ENCODE results near the gene PDE2A.

Gene PDE2A

DNA sequence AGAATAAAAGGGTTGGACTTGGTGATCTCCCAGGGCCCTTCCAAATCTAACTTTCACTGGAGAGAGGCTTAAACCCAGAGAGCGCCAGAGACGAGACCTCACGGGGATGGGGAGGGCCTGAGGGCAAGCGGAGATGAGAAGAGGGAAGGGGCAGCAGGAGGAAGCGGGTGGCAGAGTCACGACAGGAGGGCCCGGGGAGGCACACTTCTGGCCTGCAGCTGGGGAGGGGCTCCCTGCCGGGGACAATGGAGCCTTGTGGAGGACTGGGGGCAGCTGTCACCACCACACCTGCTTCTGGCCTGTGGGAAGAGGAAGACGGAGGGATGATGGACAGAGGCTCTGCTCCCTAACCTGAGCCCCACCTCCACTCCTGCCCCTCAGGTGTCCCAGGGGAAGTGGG is 40.2 kb downstream of the PDE2A start:
- DNase-seq: no peak

DNA sequence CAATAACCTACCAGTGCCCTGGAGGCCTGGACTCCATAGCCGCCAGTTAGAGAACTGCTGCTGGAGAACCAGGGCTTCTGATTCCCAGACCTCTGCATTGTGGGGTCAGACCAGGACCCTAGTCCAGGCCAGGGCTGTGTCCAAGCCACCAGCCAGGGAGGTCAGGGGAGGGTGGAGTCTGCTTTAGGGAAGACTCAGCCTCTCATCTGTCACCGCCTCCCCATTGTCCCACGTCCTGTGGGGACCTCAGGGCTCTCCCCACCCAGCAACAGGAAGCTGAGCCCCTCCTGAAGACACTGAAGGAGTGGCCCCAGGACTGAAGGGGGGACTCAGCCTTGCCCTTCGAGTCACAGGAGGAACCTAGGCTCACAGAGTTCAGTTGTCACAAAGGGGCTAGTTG is 41.2 kb downstream of the PDE2A start:
- DNase-seq: no peak

DNA sequence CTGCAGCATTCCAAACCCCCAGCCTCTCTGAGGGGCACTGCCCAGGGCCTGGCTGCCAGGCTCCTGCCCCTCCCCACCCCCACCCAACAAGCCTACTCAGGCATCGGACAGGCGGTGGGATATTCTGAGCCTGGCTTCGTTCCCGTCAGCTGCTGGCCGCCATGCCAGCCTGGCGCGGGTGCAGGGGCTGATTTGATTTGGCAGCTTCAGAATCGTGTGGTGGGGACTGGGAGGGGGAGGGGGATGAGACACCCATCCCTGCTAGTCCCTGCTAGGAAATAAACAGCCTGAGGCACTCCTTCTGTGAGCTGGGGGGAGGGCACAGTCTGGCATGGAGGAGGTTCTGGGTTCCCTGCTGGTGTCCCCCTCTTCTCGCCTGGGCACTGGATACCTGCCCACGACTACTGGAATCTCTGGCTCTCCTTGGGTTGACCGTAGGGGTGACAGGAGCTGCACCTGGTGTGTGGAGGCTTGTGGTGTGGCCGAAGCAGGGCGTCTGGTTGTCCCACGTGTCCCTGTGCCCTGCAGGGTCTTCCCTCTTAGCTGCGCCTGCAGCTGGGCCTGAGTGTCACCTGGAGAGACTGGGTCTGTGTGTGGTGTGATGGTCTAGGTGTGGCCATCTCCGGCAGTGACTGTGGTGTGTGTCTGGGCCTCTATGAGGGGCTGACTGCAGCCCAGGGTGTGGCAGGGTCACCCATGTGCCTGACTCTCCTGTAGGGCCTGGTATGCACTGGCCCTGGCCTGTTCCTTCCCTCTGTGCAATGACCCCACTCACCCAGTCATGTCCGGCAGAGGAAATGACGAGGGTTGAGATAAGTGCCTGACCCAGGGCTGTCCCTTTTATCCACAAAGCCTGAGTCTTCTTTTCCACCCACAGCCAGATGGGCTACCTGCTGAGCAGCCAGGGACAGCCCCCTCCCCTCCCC is 42.2 kb downstream of the PDE2A start:
- DNase-seq: no peak

DNA sequence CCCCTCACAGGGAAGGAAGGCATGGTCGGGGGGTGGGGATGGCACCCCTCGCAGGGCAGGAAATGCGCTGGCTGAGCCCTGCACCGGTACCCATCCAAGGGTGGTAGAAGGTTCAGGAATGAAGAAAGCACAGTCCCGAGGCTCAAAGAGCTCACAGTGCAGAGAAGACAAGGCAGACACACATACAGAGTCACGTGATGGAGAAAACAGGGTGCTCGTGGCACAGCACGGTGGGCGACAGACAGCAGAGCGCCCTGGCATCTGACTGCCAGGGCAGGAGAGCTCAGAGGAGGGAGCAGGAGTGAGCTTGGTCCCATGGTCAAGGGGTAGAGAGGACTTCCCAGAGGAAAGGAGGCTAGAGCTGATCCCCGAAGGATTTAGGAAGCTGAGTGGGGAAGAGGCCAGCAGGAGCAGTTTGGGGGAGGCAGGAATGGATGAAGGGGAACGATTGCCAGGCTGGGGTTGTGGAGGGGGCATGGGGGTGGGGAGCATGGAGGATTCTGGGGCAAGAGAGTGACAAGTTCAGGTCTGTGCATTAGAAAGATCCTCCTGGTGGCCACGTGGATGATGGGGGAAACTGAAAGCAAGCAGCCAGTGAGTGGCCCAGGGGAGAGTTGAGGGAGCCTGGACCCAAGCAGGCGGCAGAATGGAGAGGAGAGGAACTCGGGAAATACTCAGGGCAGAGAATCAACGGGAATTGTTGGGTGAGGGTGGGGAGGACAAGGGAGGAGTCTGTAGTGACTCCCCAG is 43.9 kb downstream of the PDE2A start:
- DNase-seq: no peak

DNA sequence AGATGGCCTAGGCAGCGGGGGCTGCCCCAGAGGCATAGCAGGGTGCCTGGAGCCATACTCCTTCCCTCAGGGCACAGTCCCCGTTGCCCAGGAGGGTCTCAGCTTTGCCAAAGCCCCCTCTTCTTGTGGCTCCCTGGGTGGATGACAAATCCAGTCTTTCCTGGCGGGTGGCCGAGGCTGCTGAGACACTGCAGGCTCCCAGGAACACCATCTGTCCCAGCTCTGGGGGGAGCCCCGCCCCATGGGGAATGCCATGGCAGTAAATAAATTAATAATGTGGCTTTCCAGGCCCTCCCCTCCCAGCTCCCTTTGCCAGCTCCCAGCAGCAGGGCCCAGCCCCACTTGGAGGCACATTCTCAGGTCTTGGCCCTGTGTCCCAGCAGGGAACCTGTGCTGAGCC is 45.0 kb downstream of the PDE2A start:
- no peak for DNase-seq

DNA sequence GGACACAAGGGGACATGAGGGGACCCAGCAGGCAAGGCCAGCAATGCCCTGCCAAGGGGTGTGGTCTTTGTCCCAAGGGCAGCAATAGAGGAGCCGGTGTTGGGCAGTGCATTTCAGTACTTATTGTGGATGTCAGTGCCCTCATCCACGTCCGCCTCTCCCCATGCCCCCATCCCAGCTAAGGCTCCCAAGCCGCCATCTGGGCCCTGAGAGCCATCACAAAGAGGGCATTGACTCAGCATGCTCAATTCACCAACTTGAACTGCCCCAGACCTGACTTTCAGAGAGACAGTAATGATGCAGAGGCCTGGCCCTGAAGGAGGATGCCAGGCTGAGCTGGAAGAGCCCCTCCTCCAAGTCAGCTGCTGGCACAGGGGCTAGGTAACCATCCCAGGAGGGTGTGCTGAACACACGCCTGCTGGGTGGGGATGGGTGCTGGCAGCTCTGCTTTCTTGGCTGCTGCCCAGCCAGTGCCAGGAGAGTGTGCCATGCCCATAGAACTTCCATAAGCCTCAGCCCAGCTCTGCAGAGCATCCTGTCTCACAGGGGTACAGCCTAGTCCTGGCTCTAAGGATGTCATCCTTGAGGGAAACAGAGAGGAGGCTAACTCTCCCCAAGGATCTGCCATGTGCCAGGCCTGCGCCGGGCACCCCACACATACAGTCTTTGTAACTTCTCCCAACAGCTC is 46.5 kb downstream of the PDE2A start:
- DNase-seq: no peak

DNA sequence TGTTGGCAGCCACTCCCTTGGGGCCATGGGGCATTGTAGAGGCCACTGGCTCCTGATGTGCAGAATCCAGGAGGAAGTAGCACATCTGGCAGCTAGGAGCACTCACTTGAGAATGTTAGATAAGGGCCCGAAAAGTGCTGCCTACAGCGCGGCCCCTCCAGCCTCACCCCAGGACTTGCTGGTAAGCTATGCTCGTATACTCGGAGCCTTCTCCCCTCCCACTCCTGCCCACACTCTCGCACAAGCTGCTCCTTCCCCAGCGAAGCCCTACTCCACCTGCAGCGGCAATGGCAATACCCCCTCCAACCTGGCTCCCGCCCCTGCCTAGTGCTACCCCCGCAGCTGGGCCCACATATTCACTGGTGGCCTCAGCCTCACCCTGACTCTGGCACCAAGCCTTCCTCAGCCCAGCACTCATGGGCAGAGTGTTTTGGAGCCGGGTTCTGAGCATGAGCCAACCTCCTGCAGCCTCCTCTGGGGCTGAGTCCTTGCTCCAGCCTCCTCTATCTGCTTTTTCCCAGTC is 47.7 kb downstream of the PDE2A start:
- DNase-seq: no peak

DNA sequence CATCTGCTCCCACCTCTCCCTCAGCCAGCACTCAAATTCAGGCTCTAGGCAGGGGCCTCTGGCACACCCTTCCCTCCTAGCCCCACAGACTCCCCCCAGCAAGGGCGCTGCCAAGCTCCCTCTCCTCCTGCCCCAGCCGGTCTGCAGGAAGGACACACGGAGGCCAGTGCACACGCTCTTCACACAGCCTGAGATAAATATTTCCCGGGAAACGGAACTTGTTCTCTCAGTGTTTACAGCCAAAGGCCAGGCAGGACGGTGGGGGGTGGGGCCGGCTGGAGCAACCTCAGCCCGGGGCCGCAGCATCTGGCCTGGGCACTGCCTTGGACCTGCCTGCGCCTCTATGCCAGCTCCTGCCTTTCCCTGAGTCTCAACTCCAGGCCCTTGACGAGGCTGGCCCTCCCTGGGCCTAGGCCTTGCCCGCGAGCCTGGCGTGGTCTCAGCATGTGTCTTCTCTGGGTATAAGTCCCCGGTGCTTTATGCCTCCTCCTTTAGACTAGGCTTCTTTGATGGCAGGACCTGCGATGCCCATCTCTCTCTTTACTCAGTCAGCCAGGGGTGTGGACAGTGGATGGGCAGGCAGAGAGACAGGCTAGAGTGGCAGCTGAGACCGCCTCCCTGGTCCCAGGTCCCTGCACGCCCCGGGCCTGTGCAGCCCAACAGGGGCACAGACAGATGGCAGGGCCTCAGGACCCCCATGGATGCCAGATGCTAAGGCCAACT is 48.4 kb downstream of the PDE2A start:
- DNase-seq: no peak

DNA sequence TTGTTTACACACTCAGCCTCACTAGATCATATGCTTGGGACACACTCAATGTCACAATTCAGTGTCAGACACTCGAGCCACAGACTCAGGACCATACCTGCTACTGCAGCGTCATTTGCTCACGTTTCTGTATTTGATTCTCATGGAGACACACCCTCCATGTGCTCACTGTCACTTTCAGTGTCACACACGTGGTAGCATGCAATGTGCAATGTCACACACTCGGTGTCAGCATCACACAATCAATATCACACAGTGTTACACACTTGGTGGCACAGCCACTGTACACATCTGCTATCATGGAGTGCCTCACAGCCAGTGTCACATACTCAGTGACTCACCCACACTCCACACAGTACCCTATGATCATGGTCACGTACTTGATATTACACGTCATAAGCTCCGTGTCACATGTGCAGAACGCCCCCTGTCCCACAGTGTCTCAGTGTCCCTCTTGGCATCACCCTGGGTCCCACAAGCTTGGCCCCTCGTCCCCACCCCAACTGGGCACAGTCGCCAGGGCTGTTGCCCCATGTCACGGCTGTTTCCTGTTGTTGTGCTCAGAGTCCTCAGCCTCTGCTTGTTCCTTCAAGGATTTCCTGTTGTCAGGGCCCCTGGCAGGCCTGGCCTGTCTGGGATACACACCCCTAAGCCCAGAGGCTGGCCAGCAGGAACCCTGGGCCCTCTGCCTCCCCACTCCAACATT is 49.6 kb downstream of the PDE2A start:
- no peak for DNase-seq

DNA sequence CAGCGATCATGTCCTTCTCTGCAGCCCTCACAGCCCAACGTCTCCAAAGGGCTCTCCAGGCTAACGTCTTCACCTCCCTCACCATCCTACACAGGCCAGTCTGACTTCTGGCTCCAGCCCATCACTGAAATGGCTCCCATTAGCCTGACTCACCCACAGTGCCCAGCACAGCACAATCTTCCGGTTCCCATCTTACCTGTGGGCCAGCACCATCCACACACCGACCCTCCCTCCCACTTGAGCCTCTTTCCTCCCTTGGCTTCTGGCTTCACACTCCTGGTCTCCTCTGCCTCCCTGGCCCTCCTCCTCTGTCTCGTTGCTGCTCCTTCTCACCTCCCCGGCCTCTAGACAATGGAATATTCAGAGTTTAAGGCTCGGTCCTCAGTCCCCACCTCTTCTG is 51.2 kb downstream of the PDE2A start:
- DNase-seq: no peak

DNA sequence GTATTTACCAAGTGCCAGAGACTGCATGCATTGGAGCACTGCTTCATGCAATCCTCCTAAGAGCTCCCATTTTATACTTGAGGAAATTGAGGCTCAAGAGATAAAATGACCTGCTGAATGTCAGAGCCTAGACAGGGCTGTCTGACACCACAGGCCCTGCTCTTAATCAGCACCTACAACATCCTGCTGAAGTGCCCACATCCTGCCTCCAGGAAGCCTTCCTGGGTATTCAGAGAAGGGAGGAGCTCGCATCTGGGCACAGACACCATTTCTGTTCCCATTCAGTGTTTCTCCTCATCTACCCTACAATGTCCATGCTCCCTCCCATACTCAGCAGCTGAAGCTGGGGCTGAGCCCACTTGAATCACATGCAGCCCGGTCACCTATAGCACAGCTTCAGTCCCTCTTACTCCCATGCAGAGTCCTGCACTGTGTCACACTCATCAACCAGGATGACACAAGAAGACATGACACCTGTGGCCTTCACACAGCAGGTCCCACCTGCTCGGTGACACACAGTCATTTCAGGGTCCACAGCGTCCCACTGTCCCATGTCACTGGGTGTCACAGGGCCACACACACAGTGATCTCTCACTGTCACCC is 53.1 kb downstream of the PDE2A start:
- no peak for DNase-seq

DNA sequence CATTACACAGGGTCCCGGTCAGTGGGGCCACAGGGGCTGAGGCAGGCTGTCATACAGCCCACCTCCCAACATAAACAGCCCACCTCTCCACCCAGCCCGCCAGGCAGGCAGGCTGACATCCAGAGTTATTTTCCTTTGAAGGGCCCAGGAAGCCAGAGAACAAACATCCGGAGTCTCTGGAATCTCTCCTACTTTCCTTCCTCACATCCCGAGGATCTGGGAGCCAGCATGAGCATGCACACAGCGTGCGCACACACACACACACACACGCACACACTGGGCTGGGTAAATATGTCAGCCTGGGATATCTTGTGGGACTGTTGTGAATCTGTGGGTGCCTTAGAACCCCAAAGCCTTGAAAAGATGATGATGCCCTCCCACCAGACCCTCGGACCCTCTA is 55.4 kb downstream of the PDE2A start:
- DNase-seq: no peak

DNA sequence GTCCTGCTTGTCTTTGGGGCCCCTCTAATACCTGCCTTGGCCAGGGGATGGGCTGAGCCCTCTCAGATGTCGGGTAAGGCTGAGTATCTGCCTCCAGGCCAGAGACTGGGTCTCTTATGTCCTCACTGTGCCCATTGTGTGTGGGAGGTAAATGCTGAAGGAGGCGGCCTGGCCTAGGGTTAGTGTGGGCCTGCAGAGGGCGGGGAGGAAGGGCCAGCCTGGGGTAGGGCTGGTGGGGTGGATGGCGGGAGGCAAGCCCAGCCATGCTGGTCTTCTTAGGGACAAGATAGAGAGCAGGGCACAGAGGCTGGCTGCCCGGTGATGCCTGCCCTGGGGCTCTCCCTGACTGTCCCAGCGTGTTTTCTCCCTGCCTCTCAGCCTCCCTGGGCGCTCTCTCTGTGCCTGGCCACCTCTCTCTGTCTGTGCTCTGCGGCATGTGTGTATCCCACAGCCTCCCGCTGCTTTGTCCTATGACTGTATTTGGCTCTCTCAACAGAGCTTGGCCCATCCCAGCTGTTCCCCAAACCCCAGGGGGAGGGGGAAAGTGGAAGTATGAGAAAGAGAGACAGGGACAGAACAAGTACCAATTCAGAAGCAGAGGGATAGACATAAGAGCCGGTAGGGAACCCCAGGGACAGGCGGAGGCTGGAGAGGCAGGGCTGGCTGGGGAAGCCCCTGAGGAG is 57.0 kb downstream of the PDE2A start:
- DNase-seq: no peak

DNA sequence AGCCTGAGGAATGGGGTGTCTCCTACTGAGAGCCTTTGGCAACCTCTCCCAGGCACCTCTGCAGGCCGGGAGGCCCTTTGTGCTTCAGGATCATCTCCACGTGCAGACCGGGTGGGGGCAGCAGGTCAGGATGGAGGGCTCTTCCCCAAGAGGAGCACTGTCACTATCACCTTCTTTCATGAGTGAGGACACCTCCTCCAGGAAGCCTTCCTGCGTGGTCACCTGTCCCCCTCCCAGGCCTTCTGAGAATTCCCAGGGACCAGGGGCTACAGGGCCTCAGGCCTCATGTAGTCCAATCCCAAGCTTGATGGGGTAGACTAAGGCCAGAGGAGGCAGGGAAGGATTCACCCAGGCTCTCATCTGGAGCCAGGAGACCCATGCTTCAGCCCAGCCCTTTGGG is 57.6 kb downstream of the PDE2A start:
- DNase-seq: no peak

DNA sequence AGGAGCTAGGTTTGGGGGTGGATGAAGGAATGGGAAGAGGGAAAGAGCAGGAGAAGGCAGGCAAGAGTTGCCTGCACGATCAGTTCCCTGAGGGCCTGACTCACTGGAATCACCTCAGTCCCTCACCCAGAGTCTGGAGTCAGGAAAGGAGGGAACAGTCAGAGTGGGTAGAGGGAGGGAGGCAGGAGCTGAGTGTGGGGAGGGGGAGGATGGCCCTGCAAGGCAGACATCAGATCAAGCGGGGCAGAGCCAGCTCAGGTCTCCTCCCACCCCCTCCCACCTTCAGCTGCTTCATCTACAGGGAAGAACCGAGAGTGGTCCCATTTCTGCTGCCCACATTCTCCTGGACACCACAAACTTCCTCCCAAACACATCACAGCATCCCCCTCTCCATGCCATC is 58.9 kb downstream of the PDE2A start:
- no peak for DNase-seq

DNA sequence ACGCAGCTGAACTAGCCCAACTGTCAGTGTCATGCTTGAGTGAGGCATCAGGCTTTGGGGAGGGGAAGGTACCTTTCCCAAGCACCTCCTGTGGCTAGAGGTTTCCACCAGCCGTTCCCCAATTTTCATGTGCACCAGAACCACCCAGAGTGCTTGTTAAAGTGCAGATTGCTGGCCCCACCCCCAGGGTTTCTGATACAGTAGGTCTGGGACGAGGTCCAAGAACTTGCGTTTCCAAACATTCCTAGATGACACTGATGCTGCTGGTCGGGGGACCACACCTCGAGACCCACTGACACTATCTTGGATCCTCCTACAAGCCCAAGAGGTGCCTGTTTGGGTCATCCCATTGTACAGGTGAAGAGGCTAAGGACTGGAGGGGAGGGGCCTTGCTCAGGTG is 59.8 kb downstream of the PDE2A start:
- no peak for DNase-seq

DNA sequence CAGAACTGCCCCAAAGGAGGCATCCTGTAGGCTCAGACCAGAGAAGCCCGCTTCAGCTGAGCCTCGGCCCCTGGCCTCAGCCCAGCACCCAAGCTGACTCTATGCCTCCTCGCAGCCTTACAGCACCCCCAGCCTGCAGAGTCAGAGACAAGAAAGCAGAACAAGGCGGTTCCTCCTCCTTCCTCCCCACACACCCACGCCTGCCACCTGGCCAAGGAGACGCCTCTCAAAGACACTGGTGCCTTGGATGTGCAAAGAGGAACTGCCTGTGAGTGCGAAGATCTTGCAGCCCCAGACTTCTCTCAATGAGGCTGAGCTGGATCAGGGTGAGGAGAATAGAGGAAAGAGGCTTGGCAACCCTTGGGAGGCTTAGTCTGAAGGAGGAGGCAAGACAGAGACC is 60.2 kb downstream of the PDE2A start:
- DNase-seq: no peak

DNA sequence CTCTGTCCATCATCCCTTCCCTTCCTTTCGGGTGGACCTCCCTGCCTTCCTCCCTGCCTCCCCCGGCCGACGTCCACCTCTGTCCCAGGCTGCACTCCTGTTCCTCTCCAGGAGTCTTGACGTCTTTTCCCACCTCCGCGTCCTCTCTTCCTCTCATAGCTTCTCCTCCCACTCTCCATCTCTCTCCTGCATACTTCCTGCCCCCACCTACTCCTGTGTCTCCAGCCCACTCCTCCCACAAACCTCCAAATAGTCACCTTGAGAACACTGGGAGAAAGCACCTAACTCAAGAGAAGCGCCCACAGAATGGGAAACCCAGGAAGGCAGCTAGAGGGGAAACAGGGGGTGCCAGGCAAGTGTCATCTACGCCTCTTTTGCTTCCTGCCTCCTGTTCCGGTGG is 60.8 kb downstream of the PDE2A start:
- no peak for DNase-seq

DNA sequence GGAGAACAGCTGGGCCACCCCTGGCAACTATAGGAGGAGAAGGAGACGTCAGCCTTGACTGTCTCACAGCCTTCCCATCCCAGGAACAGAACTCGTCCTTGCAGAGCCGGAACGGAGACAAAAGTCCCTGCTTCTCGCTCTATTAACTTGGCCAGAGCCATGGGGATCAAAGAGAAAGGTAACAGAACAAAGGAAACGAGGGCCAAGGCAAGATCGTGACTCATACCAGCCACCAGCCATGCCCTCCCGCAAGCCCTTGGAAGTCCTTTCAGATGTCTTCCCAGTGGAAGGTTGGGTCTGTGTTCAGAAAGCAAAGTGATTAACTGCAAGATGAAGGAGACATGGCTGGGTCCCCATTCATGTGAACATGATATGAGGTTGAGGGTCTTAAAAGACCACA is 64.7 kb downstream of the PDE2A start:
- no peak for DNase-seq

DNA sequence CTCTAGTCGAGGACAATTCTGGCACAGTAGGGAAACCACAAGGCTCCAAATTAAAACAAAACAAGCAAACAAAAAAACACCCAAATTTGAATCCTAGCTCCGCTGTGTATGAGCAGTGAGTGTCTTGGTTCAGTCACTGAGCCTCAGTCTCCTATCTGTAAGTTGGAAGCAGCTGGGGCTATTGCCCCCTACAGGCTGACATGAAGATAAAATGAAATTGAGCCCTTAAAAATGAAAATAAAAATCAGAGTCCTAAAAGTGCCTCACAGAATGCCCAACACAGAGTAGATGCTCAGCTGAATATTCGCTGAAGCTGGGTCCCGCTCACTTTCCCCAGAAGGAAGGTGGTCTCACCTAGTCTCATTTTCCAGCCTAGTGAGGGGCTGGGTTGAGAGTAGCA is 65.2 kb downstream of the PDE2A start:
- no peak for DNase-seq

DNA sequence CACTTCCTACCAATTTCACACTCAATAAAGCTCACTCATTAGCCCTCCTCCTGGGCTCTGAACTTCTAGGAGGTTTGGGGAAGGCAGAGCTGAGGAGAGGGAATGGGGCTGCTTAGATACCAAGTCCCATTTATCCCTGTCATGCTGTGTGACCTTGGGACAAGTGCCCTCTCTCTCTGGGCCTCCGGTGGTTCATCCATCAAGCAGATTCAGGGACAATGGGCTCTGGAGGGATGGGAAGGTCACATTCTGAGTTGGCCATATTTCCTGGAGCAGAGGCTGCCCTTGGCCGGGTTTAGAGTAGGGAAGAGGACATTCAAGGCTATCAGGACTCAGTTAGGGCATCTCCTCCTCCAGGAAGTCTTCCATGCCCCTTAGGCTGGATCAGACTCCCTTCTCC is 66.7 kb downstream of the PDE2A start:
- no peak for DNase-seq
